Thyroid gland (tissue), 4 donors: Measurements from ENCODE around the gene APBA3. TPM values are rescaled to one million over a fixed set of nuclear protein-coding genes. Genes with fewer than 3 reads are reported as not detected.

Experiments used
- DNase-seq, 2 donors: peaks; one replicate each; pipeline ENCODE4 v3.0.0-alpha.2; 2019
- H3K27ac ChIP-seq, 3 donors: fragments of 200-600 bp; sonication (generic); 1 replicate in 2 of 3; 2 replicates in 1 of 3; pipeline ENCODE4 v1.5.1; 2016 to 2019; ENCODE audit warnings: mild to moderate bottlenecking in 1 of 3, moderate library complexity in 1 of 3
- H3K27me3 ChIP-seq: fragments of 200-600 bp; sonication (generic); one replicate; pipeline ENCODE4 v1.5.1; 2019
- H3K36me3 ChIP-seq, 2 donors: fragments of 200-600 bp; sonication (generic); one replicate each; pipeline ENCODE4 v1.5.1; 2016 to 2019
- H3K4me1 ChIP-seq, 2 donors: fragments of 200-600 bp; sonication (generic); one replicate each; pipeline ENCODE4 v1.5.1; 2017 to 2019
- H3K4me3 ChIP-seq, 3 donors: fragments of 200-600 bp; sonication (generic); replicated peaks in 1 of 3; 1 replicate in 2 of 3; 2 replicates in 1 of 3; pipeline ENCODE4 v1.5.1; 2016; ENCODE audit warnings: mild to moderate bottlenecking in 1 of 3
- H3K9me3 ChIP-seq: fragments of 200-600 bp; sonication (generic); one replicate; pipeline ENCODE4 v1.5.1; 2017
- POLR2A ChIP-seq, 2 donors: fragments of 450-650 bp; IDR thresholded peaks; one replicate each; pipeline ENCODE4 v1.6.1; 2017; ENCODE audit warnings: antibody characterized with exemption in 2 of 2, mild to moderate bottlenecking in 2 of 2, moderate library complexity in 1 of 2
- WGBS, 2 donors: methylation state at CpG; one replicate each; pipeline ENCODE4 v1.1.5; 2017; 5-methylcytosine and 5-hydroxymethylcytosine counted together
- intact Hi-C: fragments of 100-400 bp; cut with DNase I; formaldehyde crosslinking; loops from one replicate; pipeline ENCODE4 v1.15.1; 2023
- total RNA-seq, 4 donors: library from RNA; depleted of rRNA; stranded (reverse); fragments of >200 nt; gene quantifications; one replicate each; pipeline ENCODE4 v1.2.3, GENCODE V29; 2016
- TF ChIP-seq, protein P1 (sequence below), 6 experiments: fragments of 200-600 bp in 3 of 6; fragments of 450-650 bp in 3 of 6; sonication (generic) in 3 of 6; IDR thresholded peaks; one replicate each; pipeline ENCODE4 v1.5.1; 2016 to 2019; ENCODE audit warnings: antibody characterized with exemption in 6 of 6, mild to moderate bottlenecking in 2 of 6, inconsistent platforms in 1 of 6, moderate library complexity in 1 of 6

Gene APBA3
- total RNA-seq, 4 donors from 2014 or later: 33.6 to 42.9 (median 38.1) TPM

DNA sequence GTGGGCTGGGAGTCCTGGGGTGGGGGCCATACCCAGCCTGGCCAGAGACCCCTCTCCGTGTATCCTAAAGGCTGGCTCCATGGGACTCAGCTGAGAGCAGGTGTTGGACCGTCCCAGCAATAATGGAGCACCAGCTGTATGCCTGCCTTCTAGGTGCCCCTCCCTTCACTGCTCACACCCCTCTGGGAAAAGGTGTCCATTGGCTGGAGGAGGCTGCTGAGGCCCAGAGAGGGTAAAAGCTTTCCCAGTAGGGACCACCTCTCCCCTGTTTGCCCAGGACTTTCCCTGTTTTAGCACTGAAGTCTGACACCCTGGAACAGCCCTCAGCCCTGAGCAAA, 13.9 kb upstream of the APBA3 start:
- intact Hi-C loops: no loop called here
- 92 to 100% methylated on average over 1 to 2 of the region's 2 CpGs for WGBS, 2 donors

DNA sequence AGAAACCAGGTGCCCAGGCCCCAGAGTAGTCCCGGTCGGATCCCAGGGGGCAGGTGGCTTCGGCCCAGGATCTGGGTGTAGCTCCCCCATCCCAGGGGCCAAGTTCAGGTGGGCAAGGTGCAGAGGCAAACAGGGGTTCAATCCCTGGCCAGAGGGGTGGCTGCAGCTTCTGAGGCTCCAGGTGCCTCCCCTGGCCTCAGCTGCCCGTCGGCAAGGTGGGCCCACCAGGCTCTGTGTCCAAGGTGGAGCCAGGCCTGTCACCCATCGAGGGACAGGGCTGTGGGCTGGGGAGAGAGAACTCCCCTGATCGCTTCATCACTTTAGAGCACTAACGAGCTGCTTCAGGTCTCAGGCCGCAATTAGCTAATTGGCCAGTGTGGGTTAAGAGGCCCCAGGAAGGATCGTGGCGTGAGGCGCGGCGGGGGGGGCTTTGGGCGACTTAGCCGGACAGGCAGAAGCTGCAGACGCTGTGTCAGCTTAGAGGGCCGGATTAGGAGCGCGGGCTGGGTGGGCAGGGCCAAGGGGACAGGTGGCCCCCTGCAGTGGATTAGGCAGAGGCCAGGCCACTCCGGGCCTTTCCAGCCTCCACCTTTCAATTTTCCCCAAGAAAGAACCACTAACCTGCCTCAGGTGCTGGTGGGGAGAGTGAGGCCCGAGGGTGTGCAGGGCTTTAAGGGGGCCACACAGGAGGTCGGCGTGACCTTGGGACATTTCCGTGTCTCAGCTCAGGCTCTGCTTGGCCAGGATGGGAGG, 13.3 kb upstream of the APBA3 start:
- H3K4me3 ChIP-seq: no peak overlapping the region
- no peak for DNase-seq

More for the DNA sequence above, 13.9 kb upstream of the APBA3 start:
- no peak for TF ChIP-seq POLR2A (IDR thresholded peaks at IDR 0.05)
- TF ChIP-seq, protein P1, sequence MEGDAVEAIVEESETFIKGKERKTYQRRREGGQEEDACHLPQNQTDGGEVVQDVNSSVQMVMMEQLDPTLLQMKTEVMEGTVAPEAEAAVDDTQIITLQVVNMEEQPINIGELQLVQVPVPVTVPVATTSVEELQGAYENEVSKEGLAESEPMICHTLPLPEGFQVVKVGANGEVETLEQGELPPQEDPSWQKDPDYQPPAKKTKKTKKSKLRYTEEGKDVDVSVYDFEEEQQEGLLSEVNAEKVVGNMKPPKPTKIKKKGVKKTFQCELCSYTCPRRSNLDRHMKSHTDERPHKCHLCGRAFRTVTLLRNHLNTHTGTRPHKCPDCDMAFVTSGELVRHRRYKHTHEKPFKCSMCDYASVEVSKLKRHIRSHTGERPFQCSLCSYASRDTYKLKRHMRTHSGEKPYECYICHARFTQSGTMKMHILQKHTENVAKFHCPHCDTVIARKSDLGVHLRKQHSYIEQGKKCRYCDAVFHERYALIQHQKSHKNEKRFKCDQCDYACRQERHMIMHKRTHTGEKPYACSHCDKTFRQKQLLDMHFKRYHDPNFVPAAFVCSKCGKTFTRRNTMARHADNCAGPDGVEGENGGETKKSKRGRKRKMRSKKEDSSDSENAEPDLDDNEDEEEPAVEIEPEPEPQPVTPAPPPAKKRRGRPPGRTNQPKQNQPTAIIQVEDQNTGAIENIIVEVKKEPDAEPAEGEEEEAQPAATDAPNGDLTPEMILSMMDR (IDR thresholded peaks at IDR 0.05): no peak
- Histone ChIP-seq H3K36me3 (no peaks in the 10 kb centered on the region), H3K4me3 (no peak overlapping the region), H3K4me1 (no peaks in the 10 kb centered on the region), H3K27me3 (no peaks in the 10 kb centered on the region), H3K27ac (no peak overlapping the region), H3K9me3 (no peaks in the 10 kb centered on the region)
- no peak for DNase-seq

DNA sequence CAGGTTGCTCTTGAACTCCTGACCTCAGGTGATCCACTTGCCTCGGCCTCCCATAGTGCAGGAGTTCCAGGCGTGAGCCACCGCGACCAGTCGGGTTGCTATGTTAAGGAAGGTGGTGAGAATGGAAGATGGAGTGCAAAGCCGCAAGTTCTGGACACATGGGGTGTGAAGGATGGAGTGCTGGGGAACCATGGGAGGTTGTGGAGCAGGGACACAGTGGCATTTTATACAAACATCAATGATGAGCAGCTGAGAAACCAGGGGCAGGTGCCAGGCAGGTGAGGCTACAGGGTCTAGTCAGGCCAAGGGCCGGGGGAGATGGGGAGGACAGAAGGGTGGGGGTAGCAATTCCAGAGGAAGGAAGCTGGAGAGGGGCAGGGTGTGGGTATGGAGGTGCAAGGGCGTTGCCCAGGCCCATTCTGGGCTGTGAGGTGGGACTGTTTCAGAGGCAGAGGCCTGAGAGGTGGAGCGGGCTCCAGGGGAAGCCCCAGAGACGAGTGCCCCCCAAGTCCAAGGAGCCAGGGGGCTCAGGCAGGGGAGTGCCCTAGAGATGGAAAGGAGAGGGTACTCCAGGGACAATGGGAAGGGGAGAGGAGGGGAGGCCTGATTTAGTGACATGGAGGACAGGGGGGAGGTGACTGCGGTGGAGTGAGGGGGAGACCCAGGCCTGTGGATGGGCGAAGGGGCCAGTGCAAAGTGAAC, 12.5 kb upstream of the APBA3 start:
- TF ChIP-seq POLR2A (IDR thresholded peaks at IDR 0.05): no peak
- TF ChIP-seq, protein P1 (IDR thresholded peaks at IDR 0.05): no peak
- DNase-seq: no peak
- Histone ChIP-seq H3K27ac (no peak overlapping the region), H3K27me3 (no peaks in the 10 kb centered on the region), H3K9me3 (no peaks in the 10 kb centered on the region), H3K36me3 (no peaks in the 10 kb centered on the region), H3K4me3 (no peak overlapping the region), H3K4me1 (no peaks in the 10 kb centered on the region)
- WGBS, 2 donors: 82 to 87% methylated on average over 12 of the region's 12 CpGs
- intact Hi-C loops: no loop called here

More for the DNA sequence above, 13.3 kb upstream of the APBA3 start:
- WGBS, 2 donors: 54 to 61% methylated on average over 16 to 23 of the region's 25 CpGs
- TF ChIP-seq, protein P1 (IDR thresholded peaks at IDR 0.05): no peak
- TF ChIP-seq POLR2A (IDR thresholded peaks at IDR 0.05): no peak
- H3K27me3 ChIP-seq: no peaks in the 10 kb centered on the region
- no peak overlapping the region for H3K27ac ChIP-seq
- intact Hi-C loops: no loop called here
- H3K4me1 ChIP-seq: no peaks in the 10 kb centered on the region
- H3K36me3 ChIP-seq: no peaks in the 10 kb centered on the region
- no peaks in the 10 kb centered on the region for H3K9me3 ChIP-seq

DNA sequence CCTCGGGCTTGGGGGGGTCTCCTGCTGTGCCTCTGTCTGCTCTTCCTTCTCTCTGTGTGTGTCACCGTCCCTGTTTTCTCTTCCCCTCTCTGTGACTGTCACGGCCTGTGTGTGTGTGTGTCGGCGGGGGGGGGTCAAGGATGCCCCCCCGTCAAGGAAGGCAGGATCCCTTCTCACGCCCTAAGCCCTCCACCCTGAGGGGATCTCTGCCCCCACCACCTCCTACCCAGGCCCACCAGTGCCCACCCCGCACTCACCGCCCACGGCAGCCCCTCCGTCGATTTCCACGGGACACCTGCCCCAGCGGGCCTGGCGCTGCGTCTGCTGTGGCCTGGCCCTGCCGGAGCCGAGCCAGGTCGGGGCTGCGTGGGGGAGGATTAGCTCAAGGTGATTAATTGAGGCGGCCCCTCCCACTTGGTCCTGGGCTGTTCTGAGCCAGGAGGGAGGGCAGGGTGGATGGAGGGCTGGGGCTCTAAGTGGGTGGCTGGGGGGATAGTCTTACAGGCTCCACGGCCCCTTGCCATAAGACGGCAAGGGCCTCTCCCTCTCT, 10.5 kb upstream of the APBA3 start, which contains the start of gene RAX2:
TSS of gene RAX2 (minus strand) at position 323 of the 550 bp plus-strand sequence. CDS start 486 bp downstream, outside the sequence.
- H3K4me1 ChIP-seq: no peaks in the 10 kb centered on the region
- no peaks in the 10 kb centered on the region for H3K9me3 ChIP-seq
- no peaks in the 10 kb centered on the region for H3K27me3 ChIP-seq
- H3K36me3 ChIP-seq: peaks cover 14 to 16% of the 10 kb centered on the region in 2 donors
- no peak within 1 kb of the TSS for H3K27ac ChIP-seq
- no peak within 1 kb of the TSS for H3K4me3 ChIP-seq
- TF ChIP-seq, protein P1 (IDR thresholded peaks at IDR 0.05): no peak
- no peak for TF ChIP-seq POLR2A (IDR thresholded peaks at IDR 0.05)
- 51 to 60% methylated on average over 12 to 23 of the region's 23 CpGs for WGBS, 2 donors
- intact Hi-C loops: no loop called here
- no peak for DNase-seq
